ENCODE results near the gene C12orf75. TPM values are rescaled to one million over a fixed set of nuclear protein-coding genes. Genes with fewer than 3 reads are reported as not detected.
"Not testable (repeated sequence)": the region's sequence is repeated elsewhere in the genome, so short reads cannot be mapped to it uniquely, and the experiment has no call there.

The C12orf75 gene
- total RNA-seq, 1 donor from 2014 or later, result 2.6 TPM

DNA sequence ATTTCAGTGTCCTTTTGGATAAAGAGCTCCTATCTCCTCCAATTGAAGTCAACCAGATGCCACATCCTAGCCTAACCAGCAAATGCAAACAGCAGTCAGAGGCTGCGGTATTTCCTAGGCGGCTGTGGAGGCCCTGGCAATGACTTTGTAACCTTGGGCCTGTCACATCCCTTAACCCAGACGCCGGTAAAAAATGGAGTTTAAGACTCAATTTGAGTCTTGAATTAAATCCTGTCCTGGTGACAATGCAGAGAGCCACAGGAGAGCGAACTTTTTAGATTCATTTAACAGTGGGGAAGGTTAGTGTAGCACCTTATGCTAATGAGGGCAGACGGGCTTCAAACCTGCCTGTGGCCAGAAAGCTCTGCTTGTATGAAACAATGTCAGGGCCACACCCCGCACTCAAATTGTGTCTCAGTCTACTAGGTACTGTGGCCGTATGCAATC, 1.3 kb downstream of the C12orf75 start:
- no peak for DNase-seq (ENCODE audit: low spot score)
- intact Hi-C loops (cut with DNase I), result no loop called here

DNA sequence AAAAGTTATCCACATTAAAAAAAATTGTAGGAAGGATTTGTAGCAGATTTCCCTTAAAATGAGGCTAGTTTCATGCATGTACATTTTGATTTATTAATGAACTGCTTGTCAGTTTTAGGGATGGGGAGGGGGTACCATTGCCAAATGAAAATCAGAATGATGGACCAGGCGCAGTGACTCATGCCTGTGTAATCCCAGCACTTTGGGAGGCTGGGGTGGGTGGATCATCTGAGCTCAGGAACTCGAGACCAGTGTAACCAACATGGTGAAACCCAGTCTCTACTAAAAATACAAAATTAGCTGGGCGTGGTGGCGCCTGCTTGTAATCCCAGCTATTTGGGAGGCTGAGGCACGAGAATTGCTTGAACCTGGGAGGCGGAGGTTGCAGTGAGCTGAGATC, 1.8 kb downstream of the C12orf75 start:
- intact Hi-C loops (cut with DNase I); DNase-seq (ENCODE audit: low spot score): not testable (repeated sequence)

DNA sequence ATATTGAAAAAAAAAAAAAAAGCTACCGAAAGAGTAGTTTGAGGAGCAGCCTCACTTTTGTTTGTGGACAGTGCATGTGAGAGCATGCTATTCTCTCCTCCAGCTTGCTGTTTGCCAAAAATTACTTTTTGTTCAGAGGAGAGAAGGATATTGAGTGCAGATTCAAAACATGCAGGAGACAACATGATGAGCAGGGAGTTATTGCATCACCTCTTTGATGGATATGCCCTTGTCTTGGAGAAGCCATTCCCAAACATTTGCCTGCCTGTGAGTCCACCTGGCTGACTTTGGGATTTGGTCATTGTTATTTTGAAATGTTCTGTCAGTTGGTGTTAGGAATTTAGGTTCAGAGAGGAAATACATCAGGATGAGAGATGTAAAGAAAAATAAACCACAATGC, 2.4 kb downstream of the C12orf75 start:
- no peak for DNase-seq (ENCODE audit: low spot score)
- intact Hi-C loops (cut with DNase I), result no loop called here

- intact Hi-C loops (cut with DNase I), result no loop called here
- no peak for DNase-seq (ENCODE audit: low spot score)
Observed at GRCh38 chr12:105334001-105334400, 3.5 kb downstream of the C12orf75 start.

DNA sequence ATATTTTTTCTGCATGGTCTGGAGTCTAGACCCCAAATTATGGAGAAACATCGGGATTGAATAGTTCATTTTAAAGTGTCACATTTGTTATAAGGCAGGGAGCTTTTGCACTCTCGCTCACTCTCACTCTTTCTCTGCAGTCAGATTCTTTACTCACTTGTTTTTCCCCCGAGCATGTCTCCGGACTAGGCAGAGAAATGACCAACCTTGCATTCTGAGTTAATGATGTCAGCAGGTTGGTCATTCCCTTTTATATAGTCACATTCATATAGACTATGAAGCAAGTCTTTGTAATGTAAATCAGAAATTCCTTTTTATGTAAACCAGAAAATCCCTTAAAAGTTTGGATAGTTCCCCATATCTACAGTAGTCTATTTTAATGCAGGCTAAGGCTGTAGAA, 4.1 kb downstream of the C12orf75 start:
- no peak for DNase-seq (ENCODE audit: low spot score)
- intact Hi-C loops (cut with DNase I), result no loop called here

DNA sequence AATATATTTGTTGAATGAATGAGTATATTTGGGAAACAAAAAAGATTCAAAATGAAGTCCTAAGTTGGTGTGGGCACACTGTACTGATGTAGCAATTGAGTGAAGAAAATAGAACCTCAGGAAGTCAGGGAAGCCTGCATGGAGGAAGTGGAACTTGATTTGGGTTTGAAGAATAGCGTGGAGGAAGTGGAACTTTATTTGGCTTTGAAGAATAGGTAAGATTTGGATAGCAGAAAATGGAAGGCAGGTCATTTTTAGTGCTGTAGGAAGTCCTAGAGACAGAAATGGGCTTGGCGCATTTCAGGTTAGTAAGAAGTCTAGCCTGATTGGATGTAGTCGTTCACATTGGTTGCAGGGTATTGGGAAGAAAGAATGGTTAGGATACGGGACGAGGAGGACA, 5.4 kb downstream of the C12orf75 start:
- intact Hi-C loops (cut with DNase I), result no loop called here
- no peak for DNase-seq (ENCODE audit: low spot score)

- intact Hi-C loops (cut with DNase I), result no loop called here
- DNase-seq (ENCODE audit: low spot score), result no peak
Observed at GRCh38 chr12:105336411-105336810, 5.9 kb downstream of the C12orf75 start.

DNA sequence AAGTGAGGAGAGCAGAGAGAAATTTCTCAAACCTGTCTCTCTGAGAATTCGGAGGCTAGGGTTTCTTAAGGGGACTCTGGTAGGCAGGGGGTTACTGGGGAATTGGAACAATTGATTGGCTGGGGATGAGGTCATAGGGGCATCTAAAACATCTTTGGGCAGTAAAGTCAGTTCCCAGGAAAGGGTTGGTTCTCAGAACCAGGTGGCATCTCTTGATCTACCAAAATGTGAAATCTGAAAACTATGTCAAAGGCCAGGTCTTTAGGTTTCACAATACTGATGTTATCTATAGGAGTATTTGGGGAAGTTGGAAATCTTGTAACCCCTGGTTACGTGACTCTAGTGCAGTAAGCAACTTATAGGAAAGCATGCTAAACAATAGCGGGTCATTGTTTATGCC, 6.9 kb downstream of the C12orf75 start:
- intact Hi-C loops (cut with DNase I), result no loop called here
- DNase-seq (ENCODE audit: low spot score), result no peak

DNA sequence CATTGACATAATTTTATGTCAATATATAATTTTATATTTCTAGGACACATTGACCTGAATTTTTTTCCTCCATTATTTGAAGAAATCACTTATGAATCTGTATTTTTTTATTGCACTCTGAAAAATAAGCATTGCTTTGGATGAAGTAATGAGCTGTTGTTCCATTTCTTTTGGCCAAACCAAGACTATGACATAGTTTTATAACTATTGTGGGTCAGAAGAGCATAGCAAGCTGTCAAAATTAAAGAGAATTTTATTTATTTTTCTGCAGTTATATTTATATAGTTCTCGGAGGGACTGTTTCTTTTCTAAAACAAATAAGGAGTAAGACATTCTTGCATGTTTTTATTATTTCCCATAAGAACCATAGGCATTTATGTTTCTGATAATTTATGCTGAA, 8.5 kb downstream of the C12orf75 start:
- intact Hi-C loops (cut with DNase I), result no loop called here
- no peak for DNase-seq (ENCODE audit: low spot score)

DNA sequence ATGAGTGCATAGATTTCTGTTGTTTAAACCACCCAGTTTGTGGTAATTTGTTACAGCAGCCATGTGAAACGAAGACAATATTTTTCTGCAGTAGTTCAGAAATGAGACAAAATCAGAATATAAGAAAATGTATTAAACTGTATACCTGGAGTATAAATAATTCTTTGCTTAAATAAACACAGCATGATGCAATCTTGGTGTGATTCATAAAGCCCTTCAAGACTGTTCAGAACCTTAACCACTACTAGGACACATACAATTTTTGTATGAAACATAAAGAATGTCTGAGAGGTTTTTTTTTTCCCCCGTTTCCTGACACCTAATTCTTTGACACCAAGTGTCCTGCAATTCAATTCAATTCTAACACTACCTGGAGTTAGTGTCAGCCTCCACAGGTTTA, 10.5 kb downstream of the C12orf75 start:
- intact Hi-C loops (cut with DNase I), result no loop called here
- no peak for DNase-seq (ENCODE audit: low spot score)

DNA sequence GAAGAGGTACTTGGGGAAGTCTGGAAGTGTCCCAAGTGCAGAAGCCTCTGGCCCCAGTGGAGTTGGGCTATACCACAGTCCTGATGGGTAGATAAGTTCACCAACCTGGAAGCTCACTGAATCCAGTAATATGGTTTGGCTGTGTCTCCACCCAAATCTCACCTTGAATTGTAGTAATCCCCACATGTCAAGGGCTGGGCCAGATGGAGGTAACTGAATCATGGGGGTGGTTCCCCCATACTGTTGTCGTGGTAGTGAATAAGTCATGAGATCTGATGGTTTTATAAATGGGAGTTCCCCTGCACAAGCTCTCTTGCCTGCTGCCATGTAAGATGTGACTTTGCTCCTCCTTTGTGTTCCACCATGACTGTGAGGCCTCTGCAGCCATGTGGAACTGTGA, 11.1 kb downstream of the C12orf75 start:
- intact Hi-C loops (cut with DNase I), result not testable (repeated sequence)

GRCh38 chr12:105342464-105342863, 12.0 kb downstream of the C12orf75 start:
- DNase-seq (ENCODE audit: low spot score), result no peak
- intact Hi-C loops (cut with DNase I), result no loop called here

More for the DNA sequence above, 11.1 kb downstream of the C12orf75 start:
- DNase-seq (ENCODE audit: low spot score), result not testable (repeated sequence)

DNA sequence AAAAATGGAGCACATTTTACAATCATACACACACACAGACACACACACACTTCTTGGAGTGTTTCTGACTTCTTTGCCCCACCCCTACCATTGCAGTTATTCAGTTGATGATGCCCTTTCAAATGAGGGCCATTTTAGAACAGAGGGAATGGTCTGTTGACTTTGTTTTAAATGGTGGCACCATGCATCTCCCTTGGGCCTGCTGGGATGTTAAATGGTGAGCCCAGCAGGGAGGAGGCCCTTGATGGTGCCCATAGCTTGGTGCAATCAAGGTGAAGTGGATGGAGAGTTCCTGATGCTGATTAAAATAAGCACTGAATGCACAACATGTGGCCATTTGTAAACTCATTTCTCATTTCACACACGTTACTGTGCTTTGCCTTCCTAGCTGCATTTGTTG, 13.3 kb downstream of the C12orf75 start:
- no peak for DNase-seq (ENCODE audit: low spot score)
- intact Hi-C loops (cut with DNase I), result no loop called here

DNA sequence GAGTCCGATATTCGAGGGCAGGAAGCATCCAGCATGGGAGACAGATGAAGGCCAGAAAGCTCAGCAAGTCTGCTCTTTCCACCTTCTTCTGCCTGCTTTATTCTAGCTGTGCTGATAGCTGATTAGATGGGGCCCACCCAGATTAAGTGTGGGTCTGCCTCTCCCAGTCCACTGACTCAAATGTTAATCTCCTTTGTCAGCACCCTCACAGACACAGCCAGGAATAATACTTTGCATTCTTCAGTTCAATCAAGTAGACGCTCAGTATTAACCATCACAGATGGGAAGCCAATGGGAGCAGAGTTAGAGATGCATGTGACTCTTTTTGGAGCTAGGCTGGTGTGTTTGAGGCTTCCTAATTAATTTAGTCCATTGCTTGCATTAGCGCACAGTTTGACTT, 17.0 kb downstream of the C12orf75 start:
- intact Hi-C loops (cut with DNase I), result no loop called here
- no peak for DNase-seq (ENCODE audit: low spot score)

DNA sequence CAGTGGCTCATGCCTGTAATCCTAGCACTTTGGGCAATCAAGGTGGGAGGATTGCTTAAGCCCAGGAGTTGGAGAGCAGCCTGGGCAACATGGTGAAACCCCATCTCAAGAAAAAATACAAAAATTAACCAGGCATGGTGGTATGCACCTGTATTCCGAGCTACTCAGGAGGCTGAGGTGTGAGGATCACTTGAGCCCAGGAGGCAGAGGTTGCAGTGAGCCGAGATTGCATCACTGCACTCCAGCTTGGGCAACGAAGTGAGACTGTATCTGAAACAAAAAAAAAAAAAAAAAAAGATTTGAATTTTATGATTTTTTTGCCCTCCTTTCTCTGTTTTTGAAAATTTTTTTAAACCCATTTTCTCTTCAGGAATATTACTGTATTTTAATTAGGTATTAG, 17.7 kb downstream of the C12orf75 start:
- intact Hi-C loops (cut with DNase I), result no loop called here
- DNase-seq (ENCODE audit: low spot score), result no peak

DNA sequence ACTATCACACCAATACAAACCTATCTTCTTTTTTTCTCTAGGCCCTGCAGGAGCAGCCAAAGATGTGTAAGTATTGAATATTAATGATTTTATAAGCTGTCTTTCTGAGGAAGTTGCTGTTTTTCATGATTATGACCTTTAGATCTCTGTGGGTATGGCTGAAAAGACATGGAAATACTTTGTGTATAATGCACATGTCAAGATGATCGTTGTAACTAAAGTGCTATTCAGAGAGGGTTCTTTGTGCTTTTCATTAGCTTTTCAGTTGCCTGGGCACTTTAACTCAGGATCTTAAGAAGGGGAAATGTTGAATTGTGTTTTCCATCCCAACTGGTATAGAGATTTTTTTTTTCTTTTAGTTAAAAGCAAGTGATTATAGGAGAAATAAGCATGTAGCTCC, 18.1 kb downstream of the C12orf75 start:
- intact Hi-C loops (cut with DNase I), result no loop called here
- no peak for DNase-seq (ENCODE audit: low spot score)

- DNase-seq (ENCODE audit: low spot score), result no peak
- intact Hi-C loops (cut with DNase I), result no loop called here
Observed at GRCh38 chr12:105349138-105349537, 18.6 kb downstream of the C12orf75 start.

- intact Hi-C loops (cut with DNase I), result no loop called here
- DNase-seq (ENCODE audit: low spot score), result no peak
Observed at GRCh38 chr12:105351523-105351922, 21.0 kb downstream of the C12orf75 start.

GRCh38 chr12:105352052-105352451, 21.6 kb downstream of the C12orf75 start:
- DNase-seq (ENCODE audit: low spot score), result no peak
- intact Hi-C loops (cut with DNase I), result no loop called here

DNA sequence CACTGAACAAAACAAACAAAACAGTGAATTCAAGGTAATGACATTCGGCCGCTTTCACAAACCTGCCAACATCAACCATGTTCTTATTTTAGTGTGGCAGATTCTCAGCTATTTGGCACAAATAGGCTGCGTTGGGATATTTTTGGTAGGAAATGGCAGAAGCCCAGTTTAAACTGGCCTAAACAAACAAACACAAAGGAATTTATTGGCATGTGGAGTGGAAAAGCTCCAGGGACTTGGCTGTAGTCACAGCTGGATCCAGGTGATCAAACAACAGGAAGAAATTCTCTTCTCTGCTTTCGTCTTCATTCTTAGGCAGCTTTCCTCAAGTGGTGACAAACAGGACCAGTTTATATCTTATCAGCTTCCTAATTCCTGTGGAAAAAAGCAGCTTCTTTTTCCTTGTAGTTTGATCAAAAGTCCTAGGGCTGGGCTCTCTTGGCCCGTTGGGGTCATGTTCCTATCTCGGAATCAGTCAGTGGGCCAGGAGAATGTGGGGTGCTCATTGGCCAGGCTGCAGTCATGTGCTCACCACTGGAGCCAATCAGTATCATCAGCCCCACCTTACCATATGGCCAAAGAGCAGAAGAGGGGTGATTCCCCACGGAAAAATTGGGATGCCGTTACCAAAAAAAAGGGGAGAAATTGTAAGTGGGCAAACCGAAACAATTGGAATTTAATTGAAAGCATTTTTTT, 22.6 kb downstream of the C12orf75 start:
- intact Hi-C loops (cut with DNase I), result no loop called here
- DNase-seq (ENCODE audit: low spot score), result no peak

DNA sequence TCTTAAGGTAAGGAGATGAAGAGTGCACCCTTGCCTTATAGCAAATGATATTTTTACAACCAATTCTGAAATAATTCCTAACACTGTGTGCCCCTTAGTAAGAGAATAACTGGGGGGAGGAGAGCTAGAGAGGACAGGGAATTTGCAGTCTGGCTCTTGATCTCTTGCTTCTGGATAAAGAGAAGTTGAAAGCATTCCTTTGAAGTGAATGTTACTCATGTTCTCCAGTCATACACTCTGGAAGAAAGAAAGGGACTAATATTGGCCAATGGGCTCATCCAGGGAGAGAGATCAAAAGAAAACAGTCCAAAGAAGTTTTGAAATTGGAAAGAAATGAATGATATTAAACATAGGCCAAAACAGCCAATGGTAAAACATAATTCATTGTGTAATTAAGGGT, 25.3 kb downstream of the C12orf75 start:
- no peak for DNase-seq (ENCODE audit: low spot score)
- intact Hi-C loops (cut with DNase I), result no loop called here

- intact Hi-C loops (cut with DNase I), result no loop called here
- no peak for DNase-seq (ENCODE audit: low spot score)
Observed at GRCh38 chr12:105357162-105357691, 26.7 kb downstream of the C12orf75 start.

All from cardiac septum (tissue), 1 donor.